ENCODE results near the gene SF1. TPM values are rescaled to one million over a fixed set of nuclear protein-coding genes. Genes with fewer than 3 reads are reported as not detected.
A peak's percentile ranks its signal among the peaks of the same experiment; 100 is the strongest.

Gene SF1
- total RNA-seq, 2 donors from 2014 or later: 150 to 470 TPM

DNA sequence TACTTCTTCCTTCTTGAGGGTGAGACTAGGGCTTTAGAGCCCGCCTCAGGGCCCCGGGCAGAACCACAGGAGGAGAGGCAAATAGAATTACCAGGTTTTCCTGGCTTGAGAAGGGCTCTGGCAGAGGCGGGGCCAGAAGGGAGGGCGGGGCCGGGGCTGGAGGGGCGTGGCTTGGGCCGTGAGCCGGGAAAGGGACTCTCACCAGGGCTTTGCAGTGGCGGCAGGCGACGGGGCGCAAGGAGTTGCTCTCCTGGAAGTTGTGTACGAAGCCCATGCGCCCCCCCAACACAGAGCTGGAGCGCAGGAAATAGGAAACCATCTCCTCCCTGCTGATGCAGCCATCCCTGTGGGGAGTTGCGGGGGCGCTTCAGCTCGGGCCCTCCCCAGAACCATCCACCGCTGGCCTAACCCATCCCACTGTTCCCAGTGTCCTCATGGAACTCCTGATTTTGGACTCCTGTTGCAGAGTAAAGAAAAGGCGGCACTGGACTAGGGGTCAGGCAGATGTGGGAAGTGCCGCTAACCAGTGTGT, 48.4 kb downstream of the SF1 start:
- TF ChIP-seq, protein P1, sequence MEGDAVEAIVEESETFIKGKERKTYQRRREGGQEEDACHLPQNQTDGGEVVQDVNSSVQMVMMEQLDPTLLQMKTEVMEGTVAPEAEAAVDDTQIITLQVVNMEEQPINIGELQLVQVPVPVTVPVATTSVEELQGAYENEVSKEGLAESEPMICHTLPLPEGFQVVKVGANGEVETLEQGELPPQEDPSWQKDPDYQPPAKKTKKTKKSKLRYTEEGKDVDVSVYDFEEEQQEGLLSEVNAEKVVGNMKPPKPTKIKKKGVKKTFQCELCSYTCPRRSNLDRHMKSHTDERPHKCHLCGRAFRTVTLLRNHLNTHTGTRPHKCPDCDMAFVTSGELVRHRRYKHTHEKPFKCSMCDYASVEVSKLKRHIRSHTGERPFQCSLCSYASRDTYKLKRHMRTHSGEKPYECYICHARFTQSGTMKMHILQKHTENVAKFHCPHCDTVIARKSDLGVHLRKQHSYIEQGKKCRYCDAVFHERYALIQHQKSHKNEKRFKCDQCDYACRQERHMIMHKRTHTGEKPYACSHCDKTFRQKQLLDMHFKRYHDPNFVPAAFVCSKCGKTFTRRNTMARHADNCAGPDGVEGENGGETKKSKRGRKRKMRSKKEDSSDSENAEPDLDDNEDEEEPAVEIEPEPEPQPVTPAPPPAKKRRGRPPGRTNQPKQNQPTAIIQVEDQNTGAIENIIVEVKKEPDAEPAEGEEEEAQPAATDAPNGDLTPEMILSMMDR (IDR thresholded peaks at IDR 0.05): no peak
- TF ChIP-seq POLR2A (IDR thresholded peaks at IDR 0.05): no peak
- H3K9me3 ChIP-seq: no peaks in the 10 kb centered on the region
- H3K27ac ChIP-seq: no peak overlapping the region
- no peak overlapping the region for H3K4me3 ChIP-seq
- peak; percentile 65 for ATAC-seq
- H3K36me3 ChIP-seq (replicated peaks in 1 of 2; ENCODE audit: insufficient read depth in 1 of 2, low read depth in 2 of 2): no peaks in the 10 kb centered on the region
- no peaks in the 10 kb centered on the region for H3K4me1 ChIP-seq
- WGBS, 2 donors: 26 to 33% methylated on average over 8 to 21 of the region's 21 CpGs
- intact Hi-C loops (cut with DNase I): no loop called here
- H3K27me3 ChIP-seq: no peaks in the 10 kb centered on the region
- peak; percentile 43 to 68 (median 50) for DNase-seq

DNA sequence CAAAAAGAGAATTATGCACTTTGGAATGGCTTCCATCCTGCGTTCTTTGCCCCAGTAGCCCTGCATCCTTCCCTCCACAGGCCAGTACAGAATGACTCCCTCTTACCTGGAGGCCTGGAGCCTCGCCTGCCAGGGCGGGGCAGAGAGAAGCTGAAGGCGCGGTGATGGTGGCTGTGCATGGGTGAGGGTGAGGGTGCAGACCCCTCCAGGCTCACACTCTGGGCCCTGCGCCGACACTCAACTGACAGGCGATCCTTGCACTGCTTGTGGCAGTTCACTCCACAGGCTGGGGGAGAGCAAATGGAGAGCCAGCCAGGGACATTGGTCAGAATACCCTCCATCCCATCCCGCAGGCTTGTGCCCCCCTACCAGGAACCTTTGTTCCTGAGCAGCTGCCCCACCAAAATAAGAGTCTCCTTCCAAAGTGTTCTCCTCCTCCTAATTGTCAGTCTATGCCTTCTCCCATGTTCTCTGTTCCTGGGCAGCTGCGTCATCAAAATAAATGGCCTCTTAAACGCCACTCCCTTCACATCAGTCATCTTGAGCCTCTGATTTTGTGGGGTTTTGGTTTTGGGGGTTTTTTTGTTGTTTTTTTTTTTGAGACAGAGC, 49.5 kb downstream of the SF1 start:
- Histone ChIP-seq H3K4me1 (no peaks in the 10 kb centered on the region), H3K27me3 (no peaks in the 10 kb centered on the region), H3K4me3 (no peak overlapping the region), H3K27ac (no peak overlapping the region), H3K36me3 (replicated peaks in 1 of 2; ENCODE audit: insufficient read depth in 1 of 2, low read depth in 2 of 2) (no peaks in the 10 kb centered on the region), H3K9me3 (no peaks in the 10 kb centered on the region)
- intact Hi-C loops (cut with DNase I): no loop called here
- DNase-seq: no peak
- TF ChIP-seq POLR2A (IDR thresholded peaks at IDR 0.05): no peak
- TF ChIP-seq, protein P1 (IDR thresholded peaks at IDR 0.05): no peak
- 75 to 87% methylated on average over 8 to 11 of the region's 11 CpGs for WGBS, 2 donors
- no peak for ATAC-seq

DNA sequence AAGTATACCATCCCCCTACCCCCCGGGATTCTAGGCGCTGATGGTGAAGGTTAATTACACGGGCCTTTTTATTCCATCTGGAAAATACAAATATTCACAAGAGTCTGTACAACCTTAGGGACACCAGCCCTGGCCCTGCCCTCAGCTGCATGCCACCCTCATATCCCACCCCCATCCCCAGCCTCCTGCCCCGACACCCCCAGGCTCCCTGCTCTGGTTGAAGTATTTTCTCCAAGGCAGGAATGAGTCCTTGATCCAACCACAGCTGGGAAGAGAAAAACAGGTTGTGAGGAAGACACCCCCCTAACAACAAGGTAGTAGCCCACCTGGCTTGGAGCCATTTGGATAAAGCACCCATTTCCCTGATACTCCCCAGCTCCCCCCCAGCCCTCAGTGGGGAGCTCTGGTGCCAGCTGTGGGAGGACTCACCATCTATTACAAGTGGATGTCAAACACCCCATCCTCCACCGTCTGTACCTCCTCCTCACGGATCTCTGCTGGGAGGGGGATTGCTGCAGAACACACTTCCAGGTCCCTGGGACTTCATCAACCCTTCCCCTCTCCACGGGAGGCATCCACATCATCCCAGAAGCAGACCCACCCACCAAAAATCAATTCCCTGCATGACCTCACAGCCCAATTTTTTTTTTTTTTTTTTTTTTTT, 51.3 kb downstream of the SF1 start:
- H3K4me1 ChIP-seq: peaks cover 7% of the 10 kb centered on the region
- H3K9me3 ChIP-seq: no peaks in the 10 kb centered on the region
- H3K27ac ChIP-seq: no peak overlapping the region
- H3K4me3 ChIP-seq: no peak overlapping the region
- ATAC-seq: no peak
- no peak for DNase-seq
- peaks cover 0 to under 1% of the 10 kb centered on the region in 2 donors for H3K27me3 ChIP-seq
- H3K36me3 ChIP-seq (replicated peaks in 1 of 2; ENCODE audit: insufficient read depth in 1 of 2, low read depth in 2 of 2): no peaks in the 10 kb centered on the region
- WGBS, 2 donors: 46 to 56% methylated on average over 7 of the region's 7 CpGs
- TF ChIP-seq, protein P1 (IDR thresholded peaks at IDR 0.05): no peak
- no peak for TF ChIP-seq POLR2A (IDR thresholded peaks at IDR 0.05)
- intact Hi-C loops (cut with DNase I): no loop called here

DNA sequence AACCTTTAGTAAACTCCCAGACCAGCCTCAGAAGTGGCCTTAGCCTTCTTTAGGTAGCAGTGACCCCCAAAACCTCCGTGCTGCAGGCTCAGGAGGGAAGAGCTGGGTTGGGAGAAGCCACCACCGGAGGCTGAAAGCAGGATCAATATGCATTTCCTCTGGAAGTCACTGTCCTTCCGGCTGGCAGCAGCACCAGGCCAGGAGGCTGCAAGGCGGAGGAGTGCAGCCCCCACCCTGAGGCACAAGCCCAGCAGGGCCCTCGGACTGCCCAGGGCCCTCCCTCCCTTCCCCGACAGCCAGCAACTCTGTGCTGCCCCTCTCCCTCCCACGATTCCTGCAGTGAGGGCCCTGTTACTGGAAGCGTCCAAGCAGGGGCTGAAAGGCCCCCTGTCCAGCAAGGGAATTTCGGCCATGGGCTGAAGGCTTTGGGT, 52.1 kb downstream of the SF1 start:
- 20 to 41% methylated on average over 2 to 9 of the region's 9 CpGs for WGBS, 2 donors
- Histone ChIP-seq H3K9me3 (no peaks in the 10 kb centered on the region), H3K4me3 (no peak overlapping the region), H3K27me3 (peaks cover 0 to 3% of the 10 kb centered on the region in 2 donors), H3K36me3 (replicated peaks in 1 of 2; ENCODE audit: insufficient read depth in 1 of 2, low read depth in 2 of 2) (no peaks in the 10 kb centered on the region), H3K4me1 (peaks cover 7% of the 10 kb centered on the region), H3K27ac (no peak overlapping the region)
- no peak for ATAC-seq
- TF ChIP-seq, protein P1 (IDR thresholded peaks at IDR 0.05): no peak
- no peak for TF ChIP-seq POLR2A (IDR thresholded peaks at IDR 0.05)
- no peak for DNase-seq
- intact Hi-C loops (cut with DNase I): no loop called here
